HL-60 (cell line): ENCODE data around the gene PPIP5K2.
"Not testable (repeated sequence)": the region's sequence is repeated elsewhere in the genome, so short reads cannot be mapped to it uniquely, and the experiment has no call there.

Source experiments
- DNase-seq, 2 experiments: peaks; one replicate each; pipeline ENCODE4 v3.0.0-alpha.2; 2010 to 2020; ENCODE audit warnings: low read depth in 1 of 2, low spot score in 1 of 2
- H3K27ac ChIP-seq: fragments of 250-450 bp; sonication (Bioruptor Pico); replicated peaks from 2 replicates; pipeline ENCODE4 v1.5.1; 2020; ENCODE audit warnings: mild to moderate bottlenecking, moderate library complexity
- H3K27me3 ChIP-seq: fragments of 250-450 bp; sonication (Bioruptor Pico); 2 replicates; pipeline ENCODE4 v1.5.1; 2021; ENCODE audit warnings: mild to moderate bottlenecking, moderate library complexity; ENCODE audit not compliant: insufficient read depth, poor library complexity, severe bottlenecking
- H3K4me3 ChIP-seq: replicated peaks from 2 replicates; pipeline ENCODE4 v1.5.1; 2011; ENCODE audit warnings: mild to moderate bottlenecking, control low read depth, low read length; ENCODE audit not compliant: insufficient read depth
- CTCF ChIP-seq: IDR thresholded peaks from one replicate; pipeline ENCODE4 v1.5.1; 2011; ENCODE audit warnings: low read length, control low read depth, inconsistent platforms; ENCODE audit not compliant: insufficient read depth
- GABPA ChIP-seq: IDR thresholded peaks from 2 replicates; pipeline ENCODE4 v1.6.1; 2012; ENCODE audit warnings: low read depth
- POLR2AphosphoS5 ChIP-seq: IDR thresholded peaks from 2 replicates; pipeline ENCODE4 v1.6.1; 2012; ENCODE audit warnings: low read depth
- SPI1 ChIP-seq: IDR thresholded peaks from 2 replicates; pipeline ENCODE4 v1.6.1; 2012; ENCODE audit warnings: low read depth, mild to moderate bottlenecking, borderline replicate concordance
- TF ChIP-seq, protein P1 (sequence below): IDR thresholded peaks from 2 replicates; pipeline ENCODE4 v1.6.1; 2012; ENCODE audit warnings: low read depth; ENCODE audit not compliant: insufficient replicate concordance

Gene PPIP5K2

GRCh38 chr5:103139264-103139865 is 19.3 kb downstream of the PPIP5K2 start:
- no peak overlapping the region for H3K27ac ChIP-seq
- H3K4me3 ChIP-seq, result no peak overlapping the region
- peak in 1 of 2 experiments; percentile 64 for DNase-seq
- H3K27me3 ChIP-seq, result no peaks in the 10 kb centered on the region
- TF ChIP-seq POLR2AphosphoS5 (no peak), CTCF (peak; percentile 60)
- TF ChIP-seq, protein P1, sequence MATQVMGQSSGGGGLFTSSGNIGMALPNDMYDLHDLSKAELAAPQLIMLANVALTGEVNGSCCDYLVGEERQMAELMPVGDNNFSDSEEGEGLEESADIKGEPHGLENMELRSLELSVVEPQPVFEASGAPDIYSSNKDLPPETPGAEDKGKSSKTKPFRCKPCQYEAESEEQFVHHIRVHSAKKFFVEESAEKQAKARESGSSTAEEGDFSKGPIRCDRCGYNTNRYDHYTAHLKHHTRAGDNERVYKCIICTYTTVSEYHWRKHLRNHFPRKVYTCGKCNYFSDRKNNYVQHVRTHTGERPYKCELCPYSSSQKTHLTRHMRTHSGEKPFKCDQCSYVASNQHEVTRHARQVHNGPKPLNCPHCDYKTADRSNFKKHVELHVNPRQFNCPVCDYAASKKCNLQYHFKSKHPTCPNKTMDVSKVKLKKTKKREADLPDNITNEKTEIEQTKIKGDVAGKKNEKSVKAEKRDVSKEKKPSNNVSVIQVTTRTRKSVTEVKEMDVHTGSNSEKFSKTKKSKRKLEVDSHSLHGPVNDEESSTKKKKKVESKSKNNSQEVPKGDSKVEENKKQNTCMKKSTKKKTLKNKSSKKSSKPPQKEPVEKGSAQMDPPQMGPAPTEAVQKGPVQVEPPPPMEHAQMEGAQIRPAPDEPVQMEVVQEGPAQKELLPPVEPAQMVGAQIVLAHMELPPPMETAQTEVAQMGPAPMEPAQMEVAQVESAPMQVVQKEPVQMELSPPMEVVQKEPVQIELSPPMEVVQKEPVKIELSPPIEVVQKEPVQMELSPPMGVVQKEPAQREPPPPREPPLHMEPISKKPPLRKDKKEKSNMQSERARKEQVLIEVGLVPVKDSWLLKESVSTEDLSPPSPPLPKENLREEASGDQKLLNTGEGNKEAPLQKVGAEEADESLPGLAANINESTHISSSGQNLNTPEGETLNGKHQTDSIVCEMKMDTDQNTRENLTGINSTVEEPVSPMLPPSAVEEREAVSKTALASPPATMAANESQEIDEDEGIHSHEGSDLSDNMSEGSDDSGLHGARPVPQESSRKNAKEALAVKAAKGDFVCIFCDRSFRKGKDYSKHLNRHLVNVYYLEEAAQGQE, result no peak

GRCh38 chr5:103142132-103142531 is 22.0 kb downstream of the PPIP5K2 start:
- H3K4me3 ChIP-seq, H3K27me3 ChIP-seq, DNase-seq, H3K27ac ChIP-seq: not testable (repeated sequence)

- Histone ChIP-seq H3K27me3 (no peaks in the 10 kb centered on the region), H3K27ac (no peak overlapping the region), H3K4me3 (no peak overlapping the region)
- TF ChIP-seq GABPA, result no peak
- TF ChIP-seq POLR2AphosphoS5, result no peak
- TF ChIP-seq CTCF, result no peak
- peak; percentile 72 for TF ChIP-seq SPI1
- TF ChIP-seq, protein P1, result no peak
- DNase-seq, result no peak
Observed at GRCh38 chr5:103145196-103145595, 25.1 kb downstream of the PPIP5K2 start.

- no peak overlapping the region for H3K27ac ChIP-seq
- DNase-seq, result no peak
- TF ChIP-seq, protein P1, result no peak
- no peak for TF ChIP-seq SPI1
- TF ChIP-seq POLR2AphosphoS5, result no peak
- TF ChIP-seq GABPA, result no peak
- no peaks in the 10 kb centered on the region for H3K27me3 ChIP-seq
- H3K4me3 ChIP-seq, result no peak overlapping the region
Observed at GRCh38 chr5:103148213-103148612, 28.1 kb downstream of the PPIP5K2 start.
